K562 treated with DMSO at 1 percent for 4 hours (cell line): ENCODE data around the gene TOMM70. TPM values are rescaled to one million over a fixed set of nuclear protein-coding genes. Genes with fewer than 3 reads are reported as not detected.

Experiments
- total RNA-seq: library from RNA; unstranded; fragments of 300-600 nt; gene quantifications from 2 replicates; pipeline ENCODE4 v1.2.3, GENCODE V29; 2022; ENCODE audit not compliant: insufficient read depth

Gene TOMM70
- total RNA-seq = 16.3 and 17.4 TPM in 2 replicates

DNA sequence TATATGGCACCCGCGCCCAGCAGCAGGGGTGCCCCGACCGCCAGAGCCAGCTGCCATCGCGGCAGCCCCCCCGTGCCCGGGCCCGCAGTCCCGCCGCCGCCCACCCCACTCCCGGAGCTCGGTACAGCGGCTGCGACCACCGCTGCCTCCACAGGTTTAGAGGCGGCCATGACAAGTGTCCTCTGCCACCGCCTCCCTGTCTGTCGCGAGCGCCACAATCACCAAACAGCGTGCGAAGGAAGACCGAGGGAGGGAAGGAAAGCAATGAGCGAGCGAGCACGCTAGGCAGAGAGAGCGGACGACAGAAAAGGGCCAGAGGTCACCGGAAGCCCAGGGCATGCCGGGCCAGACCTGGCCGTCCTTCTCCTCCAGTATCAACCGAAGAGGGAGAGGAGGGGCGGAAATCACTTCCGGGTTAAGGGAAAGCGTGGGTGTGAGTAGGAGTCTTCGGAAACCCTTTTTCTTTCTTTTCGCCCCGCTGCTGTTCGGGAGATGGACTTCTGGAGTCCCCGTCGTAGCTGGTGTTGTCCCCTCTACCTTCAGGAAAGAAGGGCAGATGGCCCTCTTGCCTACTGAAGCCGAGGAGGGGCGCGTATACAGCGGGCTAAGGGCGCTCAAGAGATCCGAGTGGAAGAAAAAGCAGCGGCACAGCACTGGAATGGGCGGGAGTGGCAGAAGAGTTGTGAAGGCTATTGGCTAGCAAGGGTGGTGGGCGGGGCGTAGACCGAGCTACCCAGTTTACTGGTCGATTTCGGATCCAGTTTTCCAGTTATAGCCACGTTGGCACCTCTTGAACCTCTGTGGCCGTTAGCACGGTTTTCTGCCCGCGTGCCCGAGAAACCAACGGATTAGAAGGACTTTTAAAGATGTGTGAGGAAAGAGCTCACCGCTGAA, at the start of gene TOMM70, which contains the start of gene LNP1:
TSS of gene TOMM70 (minus strand) at position 310 of the 894 bp plus-strand sequence. CDS start at position 170, 140 bp downstream.
TSS of gene LNP1 (plus strand) at position 760 of the 894 bp plus-strand sequence. CDS start 28,191 bp downstream, outside the sequence.

DNA sequence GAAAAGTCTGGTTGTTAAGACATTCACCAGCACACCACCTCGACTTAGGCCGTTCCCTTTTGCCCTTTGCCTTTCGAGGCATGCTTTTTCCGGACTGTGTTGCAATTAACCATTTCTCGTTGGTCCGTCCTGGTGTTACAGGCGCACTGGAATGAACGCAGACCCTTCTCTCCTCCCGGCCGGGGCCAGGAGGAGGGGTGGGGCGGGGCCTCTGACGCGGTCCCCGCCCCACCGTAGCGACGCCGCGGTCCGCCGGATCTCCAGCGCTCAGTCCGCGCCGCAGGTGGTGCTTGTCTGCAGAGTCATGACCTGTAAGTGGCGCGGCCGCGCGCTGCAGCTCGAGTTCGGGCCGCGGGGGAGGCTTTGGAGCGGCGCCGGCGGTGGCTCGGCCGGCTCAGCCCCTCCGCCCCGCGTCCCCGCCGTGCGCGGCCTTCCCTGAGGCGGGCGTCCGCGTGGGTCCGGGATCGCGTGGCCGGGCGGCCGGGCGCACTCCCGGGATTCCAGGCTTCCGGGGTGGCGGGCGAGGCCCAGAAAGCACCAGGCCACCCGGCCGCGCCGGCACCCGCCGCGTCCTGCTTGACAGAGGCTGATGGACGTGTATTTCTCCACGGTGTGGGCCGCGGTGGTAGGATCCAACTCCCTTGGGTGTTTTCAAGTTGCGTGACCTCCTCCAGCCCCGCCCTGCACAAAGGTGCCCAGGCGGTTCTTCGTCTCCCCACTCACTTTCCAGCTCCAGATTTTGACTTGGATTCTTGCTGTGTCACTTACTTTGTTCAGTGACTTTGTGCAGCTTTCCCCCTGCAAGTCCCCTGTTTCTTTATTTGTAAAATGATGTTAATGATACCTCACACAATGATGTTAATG, 66.2 kb downstream of the TOMM70 start, which contains the start of gene NIT2:
TSS of gene NIT2 (plus strand) at position 270 of the 864 bp plus-strand sequence. CDS start at position 305, 35 bp downstream.

Other genes starting within 250 kb of the TOMM70 start
- 12.7 and 14.7 TPM in 2 replicates for gene TBC1D23, start 140.1 kb downstream of the TOMM70 start, total RNA-seq
- gene NIT2, start 66.3 kb downstream of the TOMM70 start, total RNA-seq = 7.3 and 9.7 TPM in 2 replicates
- 4.6 and 5.9 TPM in 2 replicates for gene LNP1, start 450 bp upstream of the TOMM70 start, total RNA-seq
- gene TMEM45A, start 91.5 kb upstream of the TOMM70 start, total RNA-seq = 1.9 and 2.7 TPM in 2 replicates
- gene ADGRG7, start 208.5 kb upstream of the TOMM70 start, total RNA-seq = not detected in 2 replicates